Neural progenitor cell (in vitro differentiated cells): ENCODE measurements around the gene MME. TPM values are rescaled to one million over a fixed set of nuclear protein-coding genes. Genes with fewer than 3 reads are reported as not detected.
A peak's percentile ranks its signal among the peaks of the same experiment; 100 is the strongest.
"Not testable (repeated sequence)": the region's sequence is repeated elsewhere in the genome, so short reads cannot be mapped to it uniquely, and the experiment has no call there.

Source experiments
- DNase-seq: peaks from one replicate; pipeline ENCODE4 v3.0.0-alpha.2; 2016; ENCODE audit warnings: low spot score
- H2AFZ ChIP-seq: fragments of 200-600 bp; sonication (generic); replicated peaks from 2 replicates; pipeline ENCODE4 v1.6.1; 2016; ENCODE audit warnings: antibody characterized with exemption
- H3F3A ChIP-seq: fragments of 200-600 bp; sonication (generic); 2 replicates; pipeline ENCODE4 v1.6.1; 2016; ENCODE audit warnings: antibody characterized with exemption, low read depth
- H3K27ac ChIP-seq: fragments of 200-600 bp; sonication (generic); 2 replicates; pipeline ENCODE4 v1.5.1; 2016; ENCODE audit warnings: mild to moderate bottlenecking
- H3K27me3 ChIP-seq: fragments of 200-600 bp; sonication (generic); 2 replicates; pipeline ENCODE4 v1.6.1; 2016; ENCODE audit warnings: mild to moderate bottlenecking, moderate library complexity
- H3K36me3 ChIP-seq: fragments of 200-600 bp; sonication (generic); 2 replicates; pipeline ENCODE4 v1.5.1; 2016
- H3K4me1 ChIP-seq: fragments of 200-600 bp; sonication (generic); 2 replicates; pipeline ENCODE4 v1.6.1; 2016; ENCODE audit warnings: mixed run types
- H3K4me2 ChIP-seq: fragments of 200-600 bp; sonication (generic); 2 replicates; pipeline ENCODE4 v1.6.1; 2016
- H3K4me3 ChIP-seq: fragments of 200-600 bp; sonication (generic); 2 replicates; pipeline ENCODE4 v1.5.1; 2016
- H3K79me2 ChIP-seq: fragments of 200-600 bp; sonication (generic); 2 replicates; pipeline ENCODE4 v1.6.1; 2016; ENCODE audit warnings: low read depth
- H3K9ac ChIP-seq: fragments of 200-600 bp; sonication (generic); 2 replicates; pipeline ENCODE4 v1.6.1; 2016
- H3K9me3 ChIP-seq: fragments of 200-600 bp; sonication (generic); 2 replicates; pipeline ENCODE4 v1.5.1; 2016; ENCODE audit warnings: low read depth
- H4K20me1 ChIP-seq: fragments of 200-600 bp; sonication (generic); 2 replicates; pipeline ENCODE4 v1.6.1; 2016; ENCODE audit warnings: low read depth
- H3K27ac Mint-ChIP-seq: 3 replicates; pipeline ENCODE4 v1.8.0; 2021; ENCODE audit warnings: mixed read lengths
- H3K27me3 Mint-ChIP-seq: 2 replicates; pipeline ENCODE4 v1.8.0; 2022; ENCODE audit warnings: low read depth, mild to moderate bottlenecking, inconsistent platforms, moderate library complexity, mixed read lengths; ENCODE audit not compliant: insufficient read depth
- H3K36me3 Mint-ChIP-seq: 3 replicates; pipeline ENCODE4 v1.8.0; 2021; ENCODE audit warnings: mixed read lengths
- H3K4me1 Mint-ChIP-seq: 3 replicates; pipeline ENCODE4 v1.8.0; 2021; ENCODE audit warnings: mixed read lengths
- H3K4me3 Mint-ChIP-seq: 3 replicates; pipeline ENCODE4 v1.8.0; 2021; ENCODE audit warnings: mild to moderate bottlenecking, moderate library complexity, mixed read lengths
- H3K9me3 Mint-ChIP-seq: 3 replicates; pipeline ENCODE4 v1.8.0; 2020; ENCODE audit warnings: mixed read lengths
- EZH2 ChIP-seq: fragments of 200-600 bp; sonication (generic); IDR thresholded peaks from 2 replicates; pipeline ENCODE4 v1.6.1; 2017; ENCODE audit warnings: antibody characterized with exemption, mild to moderate bottlenecking, moderate library complexity
- EZH2phosphoT487 ChIP-seq: fragments of 200-600 bp; sonication (generic); IDR thresholded peaks from 2 replicates; pipeline ENCODE4 v1.6.1; 2017; ENCODE audit warnings: antibody characterized with exemption
- total RNA-seq: library from RNA; depleted of rRNA; stranded (reverse); fragments of >200 nt; gene quantifications from 2 replicates; pipeline ENCODE4 v1.2.3, GENCODE V29; 2015; ENCODE audit warnings: low replicate concordance
- TF ChIP-seq, protein P1 (sequence below): fragments of 200-600 bp; sonication (generic); IDR thresholded peaks from 2 replicates; pipeline ENCODE4 v1.5.1; 2017; ENCODE audit warnings: antibody characterized with exemption, mild to moderate bottlenecking

Gene MME
- total RNA-seq, 1 donor from 2014 or later: 5.0 TPM

- H2AFZ ChIP-seq: no peak overlapping the region
- Mint-ChIP-seq H3K36me3 (no peaks in the 10 kb centered on the region), H3K27me3 (no peaks in the 10 kb centered on the region), H3K4me3 (no peak overlapping the region), H3K4me1 (no peaks in the 10 kb centered on the region), H3K27ac (no peak overlapping the region), H3K9me3 (no peaks in the 10 kb centered on the region)
- TF ChIP-seq, protein P1, sequence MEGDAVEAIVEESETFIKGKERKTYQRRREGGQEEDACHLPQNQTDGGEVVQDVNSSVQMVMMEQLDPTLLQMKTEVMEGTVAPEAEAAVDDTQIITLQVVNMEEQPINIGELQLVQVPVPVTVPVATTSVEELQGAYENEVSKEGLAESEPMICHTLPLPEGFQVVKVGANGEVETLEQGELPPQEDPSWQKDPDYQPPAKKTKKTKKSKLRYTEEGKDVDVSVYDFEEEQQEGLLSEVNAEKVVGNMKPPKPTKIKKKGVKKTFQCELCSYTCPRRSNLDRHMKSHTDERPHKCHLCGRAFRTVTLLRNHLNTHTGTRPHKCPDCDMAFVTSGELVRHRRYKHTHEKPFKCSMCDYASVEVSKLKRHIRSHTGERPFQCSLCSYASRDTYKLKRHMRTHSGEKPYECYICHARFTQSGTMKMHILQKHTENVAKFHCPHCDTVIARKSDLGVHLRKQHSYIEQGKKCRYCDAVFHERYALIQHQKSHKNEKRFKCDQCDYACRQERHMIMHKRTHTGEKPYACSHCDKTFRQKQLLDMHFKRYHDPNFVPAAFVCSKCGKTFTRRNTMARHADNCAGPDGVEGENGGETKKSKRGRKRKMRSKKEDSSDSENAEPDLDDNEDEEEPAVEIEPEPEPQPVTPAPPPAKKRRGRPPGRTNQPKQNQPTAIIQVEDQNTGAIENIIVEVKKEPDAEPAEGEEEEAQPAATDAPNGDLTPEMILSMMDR: no peak
- TF ChIP-seq EZH2 (no peak), EZH2phosphoT487 (no peak)
- no peaks in the 10 kb centered on the region for H3F3A ChIP-seq
- DNase-seq: no peak
- H3K36me3 ChIP-seq: no peaks in the 10 kb centered on the region
- H3K27me3 ChIP-seq: no peaks in the 10 kb centered on the region
- no peak overlapping the region for H3K4me2 ChIP-seq
- H3K27ac ChIP-seq: no peak overlapping the region
- no peak overlapping the region for H3K4me3 ChIP-seq
- H3K79me2 ChIP-seq: no peaks in the 10 kb centered on the region
- no peak overlapping the region for H3K9ac ChIP-seq
- no peaks in the 10 kb centered on the region for H4K20me1 ChIP-seq
- no peaks in the 10 kb centered on the region for H3K4me1 ChIP-seq
- no peaks in the 10 kb centered on the region for H3K9me3 ChIP-seq
These were observed 32.7 kb downstream of the MME start for GRCh38 chr3:155112661-155113389.

DNA sequence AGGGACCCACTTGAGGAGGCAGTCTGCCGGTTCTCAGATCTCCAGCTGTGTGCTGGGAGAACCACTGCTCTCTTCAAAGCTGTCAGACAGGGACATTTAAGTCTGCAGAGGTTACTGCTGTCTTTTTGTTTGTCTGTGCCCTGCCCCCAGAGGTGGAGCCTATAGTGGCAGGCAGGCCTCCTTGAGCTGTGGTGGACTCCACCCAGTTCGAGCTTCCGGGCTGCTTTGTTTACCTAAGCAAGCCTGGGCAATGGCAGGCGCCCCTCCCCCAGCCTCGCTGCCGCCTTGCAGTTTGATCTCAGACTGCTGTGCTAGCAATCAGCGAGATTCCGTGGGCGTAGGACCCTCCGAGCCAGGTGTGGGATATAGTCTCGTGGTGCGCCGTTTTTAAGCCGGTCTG, 44.6 kb downstream of the MME start:
- not testable (repeated sequence) for H3K27ac ChIP-seq, H3K36me3 ChIP-seq, H4K20me1 ChIP-seq, H3K27me3 ChIP-seq, H2AFZ ChIP-seq, H3K4me2 ChIP-seq, H3K4me3 ChIP-seq, H3F3A ChIP-seq, H3K9me3 Mint-ChIP-seq, DNase-seq, H3K9me3 ChIP-seq, H3K36me3 Mint-ChIP-seq, H3K27ac Mint-ChIP-seq, H3K4me1 ChIP-seq, H3K27me3 Mint-ChIP-seq, H3K79me2 ChIP-seq, H3K4me1 Mint-ChIP-seq, H3K9ac ChIP-seq
- peak overlapping the region; percentile 43 for H3K4me3 Mint-ChIP-seq

GRCh38 chr3:155129396-155129795, 49.3 kb downstream of the MME start:
- Mint-ChIP-seq H3K9me3 (no peaks in the 10 kb centered on the region), H3K4me1 (no peaks in the 10 kb centered on the region), H3K36me3 (no peaks in the 10 kb centered on the region), H3K27ac (no peak overlapping the region), H3K4me3 (no peak overlapping the region), H3K27me3 (no peaks in the 10 kb centered on the region)
- no peak for DNase-seq
- Histone ChIP-seq H3F3A (no peaks in the 10 kb centered on the region), H3K4me3 (no peak overlapping the region), H3K36me3 (no peaks in the 10 kb centered on the region), H3K27me3 (no peaks in the 10 kb centered on the region), H3K9me3 (no peaks in the 10 kb centered on the region), H3K79me2 (no peaks in the 10 kb centered on the region), H3K9ac (no peak overlapping the region), H2AFZ (no peak overlapping the region), H3K4me2 (no peak overlapping the region), H4K20me1 (no peaks in the 10 kb centered on the region), H3K4me1 (no peaks in the 10 kb centered on the region), H3K27ac (no peak overlapping the region)
- TF ChIP-seq, protein P1: no peak
- TF ChIP-seq EZH2 (no peak), EZH2phosphoT487 (no peak)

GRCh38 chr3:155130001-155130400, 49.9 kb downstream of the MME start:
- Histone ChIP-seq H4K20me1 (no peaks in the 10 kb centered on the region), H3K27me3 (no peaks in the 10 kb centered on the region), H2AFZ (no peak overlapping the region), H3K79me2 (no peaks in the 10 kb centered on the region), H3K27ac (no peak overlapping the region), H3K36me3 (no peaks in the 10 kb centered on the region), H3F3A (no peaks in the 10 kb centered on the region), H3K4me3 (no peak overlapping the region), H3K4me1 (no peaks in the 10 kb centered on the region), H3K9ac (no peak overlapping the region), H3K4me2 (no peak overlapping the region), H3K9me3 (no peaks in the 10 kb centered on the region)
- Mint-ChIP-seq H3K36me3 (no peaks in the 10 kb centered on the region), H3K4me3 (no peak overlapping the region), H3K27ac (no peak overlapping the region), H3K9me3 (no peaks in the 10 kb centered on the region), H3K4me1 (no peaks in the 10 kb centered on the region), H3K27me3 (no peaks in the 10 kb centered on the region)
- no peak for TF ChIP-seq EZH2
- TF ChIP-seq, protein P1: no peak
- TF ChIP-seq EZH2phosphoT487: no peak
- DNase-seq: no peak
